ENCODE results near the gene POGLUT3.

The POGLUT3 gene

DNA sequence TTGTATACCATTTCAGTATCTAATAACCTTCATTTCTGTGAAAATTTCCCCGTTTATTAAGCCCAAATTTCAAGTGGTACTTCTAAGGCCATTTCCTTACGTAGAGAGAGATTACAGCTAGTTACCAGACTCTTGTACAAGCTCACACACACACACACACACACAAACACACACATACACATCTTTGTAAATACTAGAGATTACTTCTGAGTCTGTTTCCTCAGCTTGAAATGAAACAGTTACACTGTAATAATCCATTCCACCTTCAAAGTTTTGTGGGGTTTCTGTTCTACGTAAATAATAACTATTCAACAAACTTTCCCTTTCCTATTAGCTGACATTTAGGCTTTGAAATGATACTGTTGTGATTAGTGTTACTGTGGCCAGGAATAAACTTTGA is 6.2 kb downstream of the POGLUT3 start:
- no peak for DNase-seq (ENCODE audit: low read depth)
- TF ChIP-seq POLR2A (IDR thresholded peaks at IDR 0.05; ENCODE audit: extremely low read depth, insufficient read length) (no peak), MYC (IDR thresholded peaks at IDR 0.05; ENCODE audit: low read depth, low read length) (no peak)
- TF ChIP-seq, protein P1, sequence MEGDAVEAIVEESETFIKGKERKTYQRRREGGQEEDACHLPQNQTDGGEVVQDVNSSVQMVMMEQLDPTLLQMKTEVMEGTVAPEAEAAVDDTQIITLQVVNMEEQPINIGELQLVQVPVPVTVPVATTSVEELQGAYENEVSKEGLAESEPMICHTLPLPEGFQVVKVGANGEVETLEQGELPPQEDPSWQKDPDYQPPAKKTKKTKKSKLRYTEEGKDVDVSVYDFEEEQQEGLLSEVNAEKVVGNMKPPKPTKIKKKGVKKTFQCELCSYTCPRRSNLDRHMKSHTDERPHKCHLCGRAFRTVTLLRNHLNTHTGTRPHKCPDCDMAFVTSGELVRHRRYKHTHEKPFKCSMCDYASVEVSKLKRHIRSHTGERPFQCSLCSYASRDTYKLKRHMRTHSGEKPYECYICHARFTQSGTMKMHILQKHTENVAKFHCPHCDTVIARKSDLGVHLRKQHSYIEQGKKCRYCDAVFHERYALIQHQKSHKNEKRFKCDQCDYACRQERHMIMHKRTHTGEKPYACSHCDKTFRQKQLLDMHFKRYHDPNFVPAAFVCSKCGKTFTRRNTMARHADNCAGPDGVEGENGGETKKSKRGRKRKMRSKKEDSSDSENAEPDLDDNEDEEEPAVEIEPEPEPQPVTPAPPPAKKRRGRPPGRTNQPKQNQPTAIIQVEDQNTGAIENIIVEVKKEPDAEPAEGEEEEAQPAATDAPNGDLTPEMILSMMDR (IDR thresholded peaks at IDR 0.05; ENCODE audit: low read depth, low read length): no peak
- TF ChIP-seq, protein P2, sequence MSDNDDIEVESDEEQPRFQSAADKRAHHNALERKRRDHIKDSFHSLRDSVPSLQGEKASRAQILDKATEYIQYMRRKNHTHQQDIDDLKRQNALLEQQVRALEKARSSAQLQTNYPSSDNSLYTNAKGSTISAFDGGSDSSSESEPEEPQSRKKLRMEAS (IDR thresholded peaks at IDR 0.05; ENCODE audit: low read depth, low read length): no peak
- H3K4me3 ChIP-seq (ENCODE audit: low read depth, low read length): no peak overlapping the region

DNA sequence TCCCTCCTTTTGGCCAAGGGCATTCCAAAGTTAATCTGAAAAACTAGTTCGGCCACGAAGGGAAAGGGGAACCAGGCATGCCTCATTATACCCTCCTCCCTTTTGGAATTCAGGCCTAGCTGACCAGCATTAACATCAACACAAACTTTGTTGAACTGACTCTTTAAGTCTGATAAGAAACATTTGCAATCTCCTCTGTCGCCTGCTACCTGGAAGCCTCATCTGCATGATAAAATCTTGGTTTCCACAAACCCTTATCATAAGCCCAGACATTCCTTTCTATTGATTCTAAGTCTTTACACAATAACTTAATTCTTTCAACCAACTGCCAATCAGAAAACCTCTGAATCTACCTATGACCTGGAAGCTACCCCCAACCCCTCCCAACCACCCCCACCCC is 11.4 kb downstream of the POGLUT3 start:
- TF ChIP-seq, protein P1 (IDR thresholded peaks at IDR 0.05; ENCODE audit: low read depth, low read length): no peak
- no peak for TF ChIP-seq MYC (IDR thresholded peaks at IDR 0.05; ENCODE audit: low read depth, low read length)
- no peak for TF ChIP-seq POLR2A (IDR thresholded peaks at IDR 0.05; ENCODE audit: extremely low read depth, insufficient read length)
- TF ChIP-seq, protein P2 (IDR thresholded peaks at IDR 0.05; ENCODE audit: low read depth, low read length): no peak
- no peak overlapping the region for H3K4me3 ChIP-seq (ENCODE audit: low read depth, low read length)

DNA sequence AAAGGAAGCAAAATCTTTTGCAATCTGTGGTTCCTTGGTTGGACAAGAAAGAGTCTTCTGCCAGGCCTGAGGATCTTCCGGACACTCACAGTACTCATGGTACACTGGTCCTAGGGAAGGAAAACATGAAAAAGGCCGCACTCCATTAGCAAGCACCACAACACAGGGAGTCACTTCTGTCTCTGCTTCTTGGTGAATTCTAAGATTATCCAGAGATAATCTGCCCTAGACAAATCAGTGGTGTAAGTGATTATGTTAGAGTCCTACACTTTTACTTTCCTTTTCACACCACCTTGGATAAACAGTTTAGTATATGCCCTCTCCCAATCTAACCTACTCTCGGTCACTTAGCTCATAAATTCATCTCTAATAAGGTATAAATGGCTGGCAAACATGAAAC is 11.9 kb downstream of the POGLUT3 start:
- no peak overlapping the region for H3K4me3 ChIP-seq (ENCODE audit: low read depth, low read length)
- TF ChIP-seq MYC (IDR thresholded peaks at IDR 0.05; ENCODE audit: low read depth, low read length) (no peak), POLR2A (IDR thresholded peaks at IDR 0.05; ENCODE audit: extremely low read depth, insufficient read length) (no peak)
- TF ChIP-seq, protein P2 (IDR thresholded peaks at IDR 0.05; ENCODE audit: low read depth, low read length): no peak
- TF ChIP-seq, protein P1 (IDR thresholded peaks at IDR 0.05; ENCODE audit: low read depth, low read length): no peak
- no peak for DNase-seq (ENCODE audit: low read depth)

More for the DNA sequence above, 11.4 kb downstream of the POGLUT3 start:
- no peak for DNase-seq (ENCODE audit: low read depth)

DNA sequence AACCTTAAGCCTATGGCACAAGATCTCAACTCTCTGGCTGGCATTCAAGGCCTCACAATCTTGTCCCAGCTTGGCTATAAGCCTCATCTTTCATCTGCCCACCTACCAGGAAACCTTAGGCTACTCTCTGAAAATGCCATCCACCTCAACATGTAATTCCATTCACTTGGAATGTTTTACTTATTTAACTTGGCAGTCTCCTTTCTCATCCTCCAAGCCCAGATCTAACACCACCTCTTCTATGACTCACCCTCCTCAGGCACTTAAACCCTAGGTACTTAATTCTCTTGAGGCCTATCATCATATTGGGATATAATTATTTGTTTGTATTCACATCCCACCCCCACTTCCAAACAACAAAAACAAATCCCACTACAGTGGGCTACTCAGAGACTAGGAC is 15.0 kb downstream of the POGLUT3 start:
- no peak overlapping the region for H3K4me3 ChIP-seq (ENCODE audit: low read depth, low read length)
- no peak for DNase-seq (ENCODE audit: low read depth)
- TF ChIP-seq, protein P2 (IDR thresholded peaks at IDR 0.05; ENCODE audit: low read depth, low read length): no peak
- TF ChIP-seq, protein P1 (IDR thresholded peaks at IDR 0.05; ENCODE audit: low read depth, low read length): no peak
- TF ChIP-seq POLR2A (IDR thresholded peaks at IDR 0.05; ENCODE audit: extremely low read depth, insufficient read length) (no peak), MYC (IDR thresholded peaks at IDR 0.05; ENCODE audit: low read depth, low read length) (no peak)

DNA sequence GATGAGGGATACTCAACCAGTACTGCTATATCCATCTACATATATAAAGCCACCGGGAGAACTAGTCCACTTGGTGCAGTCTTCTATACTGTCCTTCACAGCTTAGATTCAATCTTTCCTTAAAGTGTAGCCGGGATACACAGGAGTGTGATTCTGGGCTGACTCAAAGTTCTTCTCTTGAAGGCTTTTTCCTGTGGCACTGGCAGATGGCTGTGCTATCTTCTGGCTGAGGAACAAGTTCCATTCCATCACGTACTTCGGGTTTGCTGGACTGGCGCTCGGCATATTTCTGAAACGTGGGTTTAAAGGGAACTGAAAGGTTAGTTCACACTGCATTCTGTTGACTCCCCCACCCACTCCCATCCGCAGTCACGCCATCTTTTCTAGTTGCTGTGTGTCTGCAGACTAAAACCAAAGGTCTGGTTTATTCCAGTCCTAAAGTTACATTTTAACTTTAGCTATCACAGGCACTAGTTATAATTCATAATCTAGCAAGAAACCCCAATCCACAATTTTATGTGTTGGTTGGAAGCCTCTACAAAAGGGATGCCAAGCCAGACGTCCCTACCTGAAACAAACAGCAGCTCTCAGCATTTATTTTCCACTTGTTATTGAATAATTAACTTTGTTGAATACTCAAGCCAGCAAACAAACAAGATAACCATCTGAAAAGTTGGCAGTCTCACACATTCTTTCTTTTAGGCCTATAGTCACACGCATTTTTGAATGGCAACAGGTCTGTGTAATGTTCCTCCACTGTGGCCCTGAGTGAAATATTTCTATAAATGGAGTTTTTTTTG is 23.3 kb downstream of the POGLUT3 start:
- TF ChIP-seq, protein P1 (IDR thresholded peaks at IDR 0.05; ENCODE audit: low read depth, low read length): no peak
- no peak for TF ChIP-seq POLR2A (IDR thresholded peaks at IDR 0.05; ENCODE audit: extremely low read depth, insufficient read length)
- TF ChIP-seq, protein P2 (IDR thresholded peaks at IDR 0.05; ENCODE audit: low read depth, low read length): no peak
- no peak for DNase-seq (ENCODE audit: low read depth)
- H3K4me3 ChIP-seq (ENCODE audit: low read depth, low read length): no peak overlapping the region

Measured in NB4 (cell line).